Esophagus squamous epithelium (tissue), 5 donors: Measurements from ENCODE around the gene RNASE7. TPM values are rescaled to one million over a fixed set of nuclear protein-coding genes. Genes with fewer than 3 reads are reported as not detected.

ENCODE experiments used
- DNase-seq: peaks from one replicate; lab custom pipeline; 2025; lab: John Stamatoyannopoulos, UW
- H3K27ac ChIP-seq, 4 donors: fragments of 200-600 bp; sonication (generic); one replicate each; pipeline ENCODE4 v1.5.1; 2016 to 2019; ENCODE audit warnings: mild to moderate bottlenecking in 1 of 4
- H3K27me3 ChIP-seq, 4 donors: fragments of 200-600 bp; sonication (generic); 1 replicate in 3 of 4; 2 replicates in 1 of 4; pipeline versions ENCODE4 v1.5.1 to v1.6.0; 2017 to 2021; ENCODE audit warnings: antibody characterized with exemption in 1 of 4
- H3K36me3 ChIP-seq, 3 donors: fragments of 200-600 bp; sonication (generic); one replicate each; pipeline ENCODE4 v1.5.1; 2016 to 2019
- H3K4me1 ChIP-seq, 3 donors: fragments of 200-600 bp; sonication (generic); one replicate each; pipeline ENCODE4 v1.5.1; 2017 to 2019
- H3K4me3 ChIP-seq, 4 donors: fragments of 200-600 bp; sonication (generic); 1 replicate in 3 of 4; 2 replicates in 1 of 4; pipeline ENCODE4 v1.5.1; 2016 to 2019; ENCODE audit warnings: mild to moderate bottlenecking in 2 of 4, moderate library complexity in 1 of 4
- H3K9me3 ChIP-seq, 3 donors: fragments of 200-600 bp; sonication (generic); one replicate each; pipeline ENCODE4 v1.5.1; 2016 to 2019
- CTCF ChIP-seq, 6 experiments: fragments of 450-650 bp in 4 of 6; fragments of 200-600 bp in 2 of 6; sonication (generic) in 2 of 6; IDR thresholded peaks; one replicate each; pipeline ENCODE4 v1.5.1; 2016 to 2019; ENCODE audit warnings: antibody characterized with exemption in 6 of 6, mild to moderate bottlenecking in 4 of 6, moderate library complexity in 4 of 6
- POLR2A ChIP-seq, 4 donors: fragments of 450-650 bp; IDR thresholded peaks; one replicate each; pipeline ENCODE4 v1.6.1; 2017; ENCODE audit warnings: antibody characterized with exemption in 4 of 4, mild to moderate bottlenecking in 4 of 4, moderate library complexity in 3 of 4
- WGBS, 2 donors: methylation state at CpG; one replicate each; pipeline ENCODE4 v1.1.5; 2018; 5-methylcytosine and 5-hydroxymethylcytosine counted together
- intact Hi-C: fragments of 100-400 bp; cut with DNase I; formaldehyde crosslinking; loops from one replicate; pipeline ENCODE4 v1.15.0; 2022
- total RNA-seq, 4 donors: library from RNA; depleted of rRNA; stranded (reverse); fragments of >200 nt; gene quantifications; one replicate each; pipeline ENCODE4 v1.1.0, GENCODE V29; 2016
- donor health status: DM: yes; HTN: yes; CAD: no.

RNASE7 gene
- total RNA-seq, 4 donors from 2014 or later: 0.97 to 13.3 (median 1.1) TPM; not detected in 1

GRCh38 chr14:21059842-21060613, 17.9 kb downstream of the RNASE7 start:
- H3K27me3 ChIP-seq: no peaks in the 10 kb centered on the region
- TF ChIP-seq CTCF (IDR thresholded peaks at IDR 0.05) (no peak), POLR2A (IDR thresholded peaks at IDR 0.05) (no peak)
- no peaks in the 10 kb centered on the region for H3K36me3 ChIP-seq
- intact Hi-C loops: no loop called here
- H3K9me3 ChIP-seq: no peaks in the 10 kb centered on the region
- WGBS, 2 donors: 71 to 73% methylated on average over 8 of the region's 8 CpGs
- H3K4me3 ChIP-seq: no peak overlapping the region
- no peak overlapping the region for H3K27ac ChIP-seq
- H3K4me1 ChIP-seq: peaks cover 0 to 5% (median 0%) of the 10 kb centered on the region in 3 donors
- no peak for DNase-seq

GRCh38 chr14:21060614-21061346, 18.6 kb downstream of the RNASE7 start:
- intact Hi-C loops: no loop called here
- H3K4me1 ChIP-seq: peaks cover 0 to 5% (median 0%) of the 10 kb centered on the region in 3 donors
- no peaks in the 10 kb centered on the region for H3K27me3 ChIP-seq
- H3K4me3 ChIP-seq: no peak overlapping the region
- TF ChIP-seq POLR2A (IDR thresholded peaks at IDR 0.05) (no peak), CTCF (IDR thresholded peaks at IDR 0.05) (no peak)
- no peaks in the 10 kb centered on the region for H3K9me3 ChIP-seq
- no peak for DNase-seq
- WGBS, 2 donors: 68 to 73% methylated on average over 13 of the region's 13 CpGs
- no peak overlapping the region for H3K27ac ChIP-seq
- no peaks in the 10 kb centered on the region for H3K36me3 ChIP-seq

GRCh38 chr14:21061347-21061668, 19.1 kb downstream of the RNASE7 start:
- no peaks in the 10 kb centered on the region for H3K27me3 ChIP-seq
- intact Hi-C loops: no loop called here
- H3K9me3 ChIP-seq: no peaks in the 10 kb centered on the region
- H3K36me3 ChIP-seq: no peaks in the 10 kb centered on the region
- H3K4me1 ChIP-seq: peaks cover 0 to 5% (median 0%) of the 10 kb centered on the region in 3 donors
- DNase-seq: no peak
- 54 to 75% methylated on average over 3 of the region's 3 CpGs for WGBS, 2 donors
- no peak overlapping the region for H3K27ac ChIP-seq
- TF ChIP-seq CTCF (IDR thresholded peaks at IDR 0.05) (no peak), POLR2A (IDR thresholded peaks at IDR 0.05) (no peak)
- no peak overlapping the region for H3K4me3 ChIP-seq

GRCh38 chr14:21063479-21063878, 21.3 kb downstream of the RNASE7 start:
- TF ChIP-seq CTCF (IDR thresholded peaks at IDR 0.05) (no peak), POLR2A (IDR thresholded peaks at IDR 0.05) (no peak)
- Histone ChIP-seq H3K4me3 (no peak overlapping the region), H3K27me3 (peaks cover 0 to 4% (median 0%) of the 10 kb centered on the region in 4 donors), H3K36me3 (no peaks in the 10 kb centered on the region), H3K9me3 (no peaks in the 10 kb centered on the region), H3K4me1 (peaks cover under 1 to 8% (median under 1%) of the 10 kb centered on the region in 3 donors), H3K27ac (no peak overlapping the region)
- intact Hi-C loops: no loop called here
- WGBS, 2 donors: 42 to 43% methylated on average over 3 of the region's 3 CpGs
- no peak for DNase-seq

- Histone ChIP-seq H3K27ac (no peak overlapping the region), H3K27me3 (peaks cover 0 to 33% (median 0%) of the 10 kb centered on the region in 4 donors), H3K36me3 (no peaks in the 10 kb centered on the region), H3K4me1 (peaks cover 23 to 43% (median 29%) of the 10 kb centered on the region in 3 donors), H3K9me3 (no peaks in the 10 kb centered on the region), H3K4me3 (no peak overlapping the region)
- WGBS, 2 donors: 53 to 71% methylated on average over 7 of the region's 7 CpGs
- TF ChIP-seq POLR2A (IDR thresholded peaks at IDR 0.05): no peak
- TF ChIP-seq CTCF (IDR thresholded peaks at IDR 0.05): peak in 1 of 6 experiments; percentile 30
- DNase-seq: no peak
- intact Hi-C loops: no loop called here
These were observed 24.8 kb downstream of the RNASE7 start for GRCh38 chr14:21066882-21067502.
